ENCODE measurements around the gene RCC2.

Gene RCC2

GRCh38 chr1:17372955-17373354 is 66.5 kb downstream of the RCC2 start:
- no peak for DNase-seq (ENCODE audit: low read depth)

- DNase-seq (ENCODE audit: low read depth), result no peak
These were observed 67.6 kb downstream of the RCC2 start, which contains the start of gene PADI6 for GRCh38 chr1:17371896-17372295. Gene PADI6, plus strand, starts transcription at chr1:17372196. Its CDS starts 50 bp downstream, at chr1:17372246.

- no peak for DNase-seq (ENCODE audit: low read depth)
These were observed 68.9 kb downstream of the RCC2 start for GRCh38 chr1:17370618-17371017.

GRCh38 chr1:17369466-17369865 is 70.0 kb downstream of the RCC2 start:
- no peak for DNase-seq (ENCODE audit: low read depth)

GRCh38 chr1:17365293-17365692 is 74.2 kb downstream of the RCC2 start:
- no peak for DNase-seq (ENCODE audit: low read depth)

- DNase-seq (ENCODE audit: low read depth), result no peak
These were observed 75.7 kb downstream of the RCC2 start for GRCh38 chr1:17363771-17364170.

GRCh38 chr1:17363351-17363750 is 76.1 kb downstream of the RCC2 start:
- no peak for DNase-seq (ENCODE audit: low read depth)

- no peak for DNase-seq (ENCODE audit: low read depth)
These were observed 77.8 kb downstream of the RCC2 start for GRCh38 chr1:17361687-17362086.

- DNase-seq (ENCODE audit: low read depth), result no peak
These were observed 79.1 kb downstream of the RCC2 start for GRCh38 chr1:17360272-17360956.

GRCh38 chr1:17359808-17360207 is 79.7 kb downstream of the RCC2 start:
- no peak for DNase-seq (ENCODE audit: low read depth)

GRCh38 chr1:17359031-17359430 is 80.4 kb downstream of the RCC2 start:
- no peak for DNase-seq (ENCODE audit: low read depth)

GRCh38 chr1:17358557-17358956 is 80.9 kb downstream of the RCC2 start:
- no peak for DNase-seq (ENCODE audit: low read depth)
